Tibial nerve (tissue), 4 donors: ENCODE measurements around the gene RAPGEF3.

ENCODE experiments used
- CTCF ChIP-seq, 5 experiments: fragments of 200-600 bp in 3 of 5; fragments of 450-650 bp in 2 of 5; sonication (generic) in 3 of 5; IDR thresholded peaks; one replicate each; pipeline ENCODE4 v1.5.1; 2016 to 2019; ENCODE audit warnings: antibody characterized with exemption in 5 of 5, mild to moderate bottlenecking in 3 of 5, moderate library complexity in 2 of 5
- EP300 ChIP-seq, 2 donors: sonication (generic); formaldehyde crosslinking; IDR thresholded peaks; one replicate each; pipeline ENCODE4 v1.6.1; 2017; ENCODE audit warnings: antibody characterized with exemption in 2 of 2, mild to moderate bottlenecking in 1 of 2
- POLR2A ChIP-seq, 2 donors: fragments of 450-650 bp; IDR thresholded peaks; one replicate each; pipeline ENCODE4 v1.6.1; 2017; ENCODE audit warnings: antibody characterized with exemption in 2 of 2, mild to moderate bottlenecking in 2 of 2, moderate library complexity in 2 of 2

- TF ChIP-seq CTCF (IDR thresholded peaks at IDR 0.05) (no peak), POLR2A (IDR thresholded peaks at IDR 0.05) (no peak), EP300 (IDR thresholded peaks at IDR 0.05) (no peak)
Measured at GRCh38 chr12:47803191-47803875, 44.7 kb upstream of the RAPGEF3 start.
